Gastrocnemius medialis (tissue), 4 donors: ENCODE measurements around the gene ZNF488. TPM values are rescaled to one million over a fixed set of nuclear protein-coding genes. Genes with fewer than 3 reads are reported as not detected.
A peak's percentile ranks its signal among the peaks of the same experiment; 100 is the strongest.

Experiments used
- ATAC-seq, 2 donors: fragments of 150-250 bp; one replicate each; pipeline ENCODE4 v1.9.1; 2016
- DNase-seq, 2 donors: peaks; one replicate each; pipeline ENCODE4 v3.0.0-alpha.2; 2019
- H3K27ac ChIP-seq, 4 donors: fragments of 200-600 bp; sonication (generic); 1 replicate in 1 of 4; 2 replicates in 3 of 4; pipeline ENCODE4 v1.5.1; 2016 to 2018; ENCODE audit warnings: mild to moderate bottlenecking in 2 of 4, moderate library complexity in 1 of 4
- H3K27me3 ChIP-seq, 3 donors: fragments of 200-600 bp; sonication (generic) in 2 of 3; 1 replicate in 1 of 3; 2 replicates in 2 of 3; pipeline versions ENCODE4 v1.5.1 to v1.6.0; 2016 to 2019; ENCODE audit warnings: mild to moderate bottlenecking in 1 of 3, moderate library complexity in 1 of 3
- H3K36me3 ChIP-seq, 2 donors: fragments of 200-600 bp; sonication (generic) in 1 of 2; one replicate each; pipeline ENCODE4 v1.5.1; 2017 to 2018
- H3K4me1 ChIP-seq, 2 donors: fragments of 200-600 bp; sonication (generic) in 1 of 2; one replicate each; pipeline ENCODE4 v1.5.1; 2016 to 2017; ENCODE audit warnings: mild to moderate bottlenecking in 2 of 2
- H3K4me3 ChIP-seq, 4 donors: fragments of 200-600 bp; sonication (generic) in 3 of 4; 1 replicate in 1 of 4; 2 replicates in 3 of 4; pipeline ENCODE4 v1.5.1; 2016 to 2019; ENCODE audit warnings: mild to moderate bottlenecking in 2 of 4
- H3K9me3 ChIP-seq, 3 donors: fragments of 200-600 bp; sonication (generic) in 2 of 3; 1 replicate in 1 of 3; 2 replicates in 2 of 3; pipeline ENCODE4 v1.5.1; 2016 to 2019
- CTCF ChIP-seq, 5 experiments: fragments of 450-650 bp in 3 of 5; fragments of 200-600 bp in 2 of 5; sonication (generic) in 2 of 5; IDR thresholded peaks in 4 of 5; conservative IDR thresholded peaks in 1 of 5; 1 replicate in 4 of 5; 2 replicates in 1 of 5; pipeline ENCODE4 v1.5.1; 2016 to 2019; ENCODE audit warnings: antibody characterized with exemption in 5 of 5, mild to moderate bottlenecking in 3 of 5, moderate library complexity in 3 of 5
- POLR2A ChIP-seq, 2 donors: fragments of 450-650 bp; IDR thresholded peaks; one replicate each; pipeline ENCODE4 v1.6.1; 2017; ENCODE audit warnings: antibody characterized with exemption in 2 of 2, mild to moderate bottlenecking in 2 of 2, moderate library complexity in 2 of 2
- in situ Hi-C, 4 donors: fragments of 200-750 bp; cut with MboI; loops; one replicate each; pipeline versions ENCODE4 v1.15.0 to v1.8.0; 2017; ENCODE audit warnings: low sequenced_read_pairs in 4 of 4
- intact Hi-C: fragments of 100-400 bp; cut with DNase I; formaldehyde crosslinking; loops from one replicate; pipeline ENCODE4 v1.15.1; 2023; ENCODE audit warnings: low total_unique reads
- total RNA-seq, 4 donors: library from RNA; depleted of rRNA; stranded (reverse); fragments of >200 nt; gene quantifications; one replicate each; pipeline versions ENCODE4 v1.1.0 to v1.2.3, GENCODE V29; 2016

The ZNF488 gene
- total RNA-seq, 4 donors from 2014 or later = not detected

- DNase-seq = no peak
- Histone ChIP-seq H3K36me3 (no peaks in the 10 kb centered on the region), H3K27me3 (no peaks in the 10 kb centered on the region), H3K4me3 (no peak overlapping the region), H3K27ac (peak overlapping the region in 1 of 4 donors; percentile 5), H3K9me3 (no peaks in the 10 kb centered on the region), H3K4me1 (peaks cover 11 to 23% of the 10 kb centered on the region in 2 donors)
- TF ChIP-seq POLR2A (IDR thresholded peaks at IDR 0.05) (no peak), CTCF (IDR thresholded peaks at IDR 0.05 in 4 of 5, conservative IDR thresholded peaks at IDR 0.05 in 1 of 5) (no peak)
- in situ Hi-C loops (no loop called here), intact Hi-C loops (no loop called here)
- peak in 1 of 2 donors; percentile 53 for ATAC-seq
Measured at GRCh38 chr10:47360419-47361040, 23.6 kb downstream of the ZNF488 start.

- in situ Hi-C loops (no loop called here), intact Hi-C loops (no loop called here)
- Histone ChIP-seq H3K4me3 (no peak overlapping the region), H3K4me1 (peaks cover 8 to 23% of the 10 kb centered on the region in 2 donors), H3K27me3 (no peaks in the 10 kb centered on the region), H3K36me3 (no peaks in the 10 kb centered on the region), H3K9me3 (no peaks in the 10 kb centered on the region), H3K27ac (no peak overlapping the region)
- no peak for ATAC-seq
- no peak for TF ChIP-seq CTCF (IDR thresholded peaks at IDR 0.05 in 4 of 5, conservative IDR thresholded peaks at IDR 0.05 in 1 of 5)
- DNase-seq = no peak
Measured at GRCh38 chr10:47359626-47360418, 24.3 kb downstream of the ZNF488 start.

GRCh38 chr10:47359101-47359500, 25.0 kb downstream of the ZNF488 start:
- no peak for ATAC-seq
- TF ChIP-seq POLR2A (IDR thresholded peaks at IDR 0.05) (no peak), CTCF (IDR thresholded peaks at IDR 0.05 in 4 of 5, conservative IDR thresholded peaks at IDR 0.05 in 1 of 5) (no peak)
- no peak overlapping the region for H3K27ac ChIP-seq
- intact Hi-C loops = no loop called here
- H3K27me3 ChIP-seq = no peaks in the 10 kb centered on the region
- in situ Hi-C loops = no loop called here
- no peaks in the 10 kb centered on the region for H3K9me3 ChIP-seq
- no peak overlapping the region for H3K4me3 ChIP-seq
- H3K36me3 ChIP-seq = no peaks in the 10 kb centered on the region
- H3K4me1 ChIP-seq = peaks cover 4 to 15% of the 10 kb centered on the region in 2 donors
- DNase-seq = no peak

- in situ Hi-C loops (no loop called here), intact Hi-C loops (no loop called here)
- ATAC-seq (no peak), DNase-seq (no peak)
- peaks cover 0 to 11% of the 10 kb centered on the region in 2 donors for H3K4me1 ChIP-seq
- H3K9me3 ChIP-seq = no peaks in the 10 kb centered on the region
- no peaks in the 10 kb centered on the region for H3K27me3 ChIP-seq
- no peak overlapping the region for H3K4me3 ChIP-seq
- no peak overlapping the region for H3K27ac ChIP-seq
- no peaks in the 10 kb centered on the region for H3K36me3 ChIP-seq
- TF ChIP-seq POLR2A (IDR thresholded peaks at IDR 0.05) (no peak), CTCF (IDR thresholded peaks at IDR 0.05 in 4 of 5, conservative IDR thresholded peaks at IDR 0.05 in 1 of 5) (no peak)
Measured at GRCh38 chr10:47358457-47358856, 25.6 kb downstream of the ZNF488 start.
